Gastrocnemius medialis (tissue), 4 donors: ENCODE measurements around the gene FLT3.

Experiments used
- CTCF ChIP-seq, 5 experiments: fragments of 450-650 bp in 3 of 5; fragments of 200-600 bp in 2 of 5; sonication (generic) in 2 of 5; IDR thresholded peaks in 4 of 5; conservative IDR thresholded peaks in 1 of 5; 1 replicate in 4 of 5; 2 replicates in 1 of 5; pipeline ENCODE4 v1.5.1; 2016 to 2019; ENCODE audit warnings: antibody characterized with exemption in 5 of 5, mild to moderate bottlenecking in 3 of 5, moderate library complexity in 3 of 5
- POLR2A ChIP-seq, 2 donors: fragments of 450-650 bp; IDR thresholded peaks; one replicate each; pipeline ENCODE4 v1.6.1; 2017; ENCODE audit warnings: antibody characterized with exemption in 2 of 2, mild to moderate bottlenecking in 2 of 2, moderate library complexity in 2 of 2

- no peak for TF ChIP-seq CTCF (IDR thresholded peaks at IDR 0.05 in 4 of 5, conservative IDR thresholded peaks at IDR 0.05 in 1 of 5)
- TF ChIP-seq POLR2A (IDR thresholded peaks at IDR 0.05) = no peak
Observed at GRCh38 chr13:28001837-28002473, 98.4 kb downstream of the FLT3 start.
